ENCODE measurements around the gene ELOVL1.

ELOVL1 gene

DNA sequence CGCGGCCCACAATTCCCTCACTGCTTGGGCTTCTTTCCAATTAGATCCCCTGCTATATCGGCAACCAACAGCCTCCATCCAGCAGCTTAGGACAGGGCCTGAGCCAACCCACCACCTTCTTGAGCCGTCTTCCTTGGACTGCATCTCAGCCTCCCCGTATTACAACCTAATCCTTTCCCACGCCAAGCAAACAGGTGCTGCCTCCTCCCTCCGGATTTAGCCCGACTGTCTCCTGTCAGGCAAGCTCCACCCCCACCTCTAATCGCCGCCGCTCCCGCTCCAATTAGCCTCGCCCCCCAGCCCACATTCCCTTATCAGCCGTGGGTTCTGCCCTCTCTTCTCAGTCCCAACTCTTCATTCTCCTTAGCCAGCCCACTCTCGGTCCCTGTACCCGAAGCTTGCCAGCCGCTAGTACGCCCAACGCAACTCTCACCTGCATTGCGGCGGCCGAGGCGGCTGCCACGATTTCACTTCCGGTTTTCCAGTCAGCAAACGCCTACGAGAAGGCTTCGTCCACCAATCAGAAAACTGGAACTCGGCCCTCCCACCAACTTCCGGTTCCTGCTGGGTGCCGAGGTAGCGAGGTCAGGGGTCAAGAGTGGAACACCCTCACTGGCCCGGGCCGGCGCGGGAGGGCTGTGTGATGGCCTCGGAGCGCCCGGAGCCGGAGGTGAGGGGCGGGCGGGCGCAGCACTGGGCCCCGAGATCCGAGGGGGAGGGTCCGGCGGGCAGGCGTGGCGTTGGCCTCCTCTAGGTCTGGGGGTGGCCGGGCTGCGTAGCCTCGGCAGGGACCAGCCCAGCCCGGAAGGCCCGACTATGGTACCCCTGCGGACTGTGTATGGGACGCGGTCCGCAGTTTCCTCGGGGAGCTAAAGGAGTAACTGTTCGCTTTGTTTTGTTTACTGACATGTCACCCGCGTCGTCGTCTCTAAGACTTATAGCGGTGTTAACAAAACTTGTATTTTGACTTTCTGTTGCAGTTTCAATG is 21.8 kb upstream of the ELOVL1 start, which contains the start of the genes MED8 and SZT2:
TSS of gene MED8 (minus strand) at position 475 of the 988 bp plus-strand sequence. CDS start at position 439, 36 bp downstream.
TSS of gene SZT2 (plus strand) at position 574 of the 988 bp plus-strand sequence. CDS start at position 644, 70 bp downstream.
- TF ChIP-seq, protein P1, sequence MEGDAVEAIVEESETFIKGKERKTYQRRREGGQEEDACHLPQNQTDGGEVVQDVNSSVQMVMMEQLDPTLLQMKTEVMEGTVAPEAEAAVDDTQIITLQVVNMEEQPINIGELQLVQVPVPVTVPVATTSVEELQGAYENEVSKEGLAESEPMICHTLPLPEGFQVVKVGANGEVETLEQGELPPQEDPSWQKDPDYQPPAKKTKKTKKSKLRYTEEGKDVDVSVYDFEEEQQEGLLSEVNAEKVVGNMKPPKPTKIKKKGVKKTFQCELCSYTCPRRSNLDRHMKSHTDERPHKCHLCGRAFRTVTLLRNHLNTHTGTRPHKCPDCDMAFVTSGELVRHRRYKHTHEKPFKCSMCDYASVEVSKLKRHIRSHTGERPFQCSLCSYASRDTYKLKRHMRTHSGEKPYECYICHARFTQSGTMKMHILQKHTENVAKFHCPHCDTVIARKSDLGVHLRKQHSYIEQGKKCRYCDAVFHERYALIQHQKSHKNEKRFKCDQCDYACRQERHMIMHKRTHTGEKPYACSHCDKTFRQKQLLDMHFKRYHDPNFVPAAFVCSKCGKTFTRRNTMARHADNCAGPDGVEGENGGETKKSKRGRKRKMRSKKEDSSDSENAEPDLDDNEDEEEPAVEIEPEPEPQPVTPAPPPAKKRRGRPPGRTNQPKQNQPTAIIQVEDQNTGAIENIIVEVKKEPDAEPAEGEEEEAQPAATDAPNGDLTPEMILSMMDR (IDR thresholded peaks at IDR 0.05; ENCODE audit: low read depth, low read length): no peak
- in situ Hi-C loops (cut with HindIII; ENCODE audit: low sequenced_read_pairs): no loop called here
- H3K4me3 ChIP-seq (ENCODE audit: low read depth, low read length): peak within 1 kb of the TSS; percentile 91
- peak; percentile 91 for DNase-seq (ENCODE audit: low read depth, low spot score)

DNA sequence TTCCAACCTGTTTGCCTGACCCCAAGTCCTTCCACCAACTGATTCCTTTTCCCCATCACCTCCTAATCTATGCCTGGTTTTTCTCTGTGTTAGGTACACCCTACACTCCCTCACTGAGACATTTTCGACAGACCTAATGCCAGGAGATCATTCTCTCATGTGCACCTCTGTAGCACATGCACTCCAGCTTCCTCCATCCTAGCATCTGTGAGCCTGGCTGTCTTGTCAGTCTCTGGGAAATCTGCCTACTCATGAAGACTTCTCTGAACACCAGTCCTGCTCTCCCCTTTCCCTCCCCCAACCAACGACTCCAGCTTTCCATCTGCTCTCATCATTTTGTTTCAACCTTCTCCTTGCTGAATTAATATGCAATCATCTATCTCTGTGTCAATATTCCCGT is 20.8 kb upstream of the ELOVL1 start:
- no peak for DNase-seq (ENCODE audit: low read depth, low spot score)
- TF ChIP-seq, protein P1 (IDR thresholded peaks at IDR 0.05; ENCODE audit: low read depth, low read length): no peak
- peak overlapping the region; percentile 91 for H3K4me3 ChIP-seq (ENCODE audit: low read depth, low read length)
- in situ Hi-C loops (cut with HindIII; ENCODE audit: low sequenced_read_pairs): no loop called here

DNA sequence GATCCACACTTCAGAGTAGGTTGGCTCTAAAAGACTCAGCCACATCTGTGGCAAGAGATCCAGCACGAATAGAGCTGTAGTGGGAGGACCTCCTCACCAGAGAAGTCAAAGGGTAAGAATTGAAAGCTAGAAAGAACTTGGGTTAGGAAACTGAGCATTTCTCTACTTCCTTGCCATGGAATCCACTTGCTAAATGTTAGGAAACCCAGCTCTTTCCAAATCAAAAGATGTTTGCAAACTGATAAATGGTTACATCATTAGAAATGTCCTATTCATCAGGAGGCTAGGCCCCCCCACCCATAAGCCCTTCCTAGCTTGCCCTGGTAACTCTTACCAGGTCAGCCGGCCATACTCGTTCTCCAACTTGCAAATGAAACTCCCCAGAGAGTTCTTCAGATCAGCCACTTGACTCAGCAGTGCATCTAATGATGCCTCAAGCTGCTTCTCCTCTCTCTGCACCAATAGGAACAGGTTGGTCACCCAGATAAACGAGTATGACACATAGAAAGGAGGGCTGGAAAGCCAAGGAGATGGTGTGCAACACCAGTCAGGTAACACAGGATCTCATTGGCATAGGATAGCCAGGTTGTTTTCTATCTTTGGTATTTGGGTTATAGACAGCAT is 20.3 kb upstream of the ELOVL1 start:
- in situ Hi-C loops (cut with HindIII; ENCODE audit: low sequenced_read_pairs): no loop called here
- no peak overlapping the region for H3K4me3 ChIP-seq (ENCODE audit: low read depth, low read length)
- TF ChIP-seq, protein P1 (IDR thresholded peaks at IDR 0.05; ENCODE audit: low read depth, low read length): no peak
- DNase-seq (ENCODE audit: low read depth, low spot score): no peak

DNA sequence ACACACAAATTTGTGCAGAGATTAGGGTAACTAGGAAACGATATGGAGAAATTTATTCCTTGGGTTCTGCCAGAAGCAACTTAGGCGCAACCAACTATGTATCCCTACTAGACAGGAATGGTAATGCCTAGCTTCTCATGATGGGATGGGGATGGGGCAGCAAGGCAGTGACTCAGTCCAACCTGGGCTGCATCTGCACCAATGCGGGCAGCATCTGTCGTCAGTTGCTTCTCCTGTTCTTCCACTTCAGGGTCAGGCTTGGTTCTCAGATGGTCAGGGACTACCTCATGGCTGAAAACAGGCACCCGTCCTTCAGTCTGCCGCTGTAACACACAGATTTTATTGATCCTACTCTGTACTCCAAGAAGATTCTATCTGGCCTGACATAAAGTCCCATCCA is 18.9 kb upstream of the ELOVL1 start:
- H3K4me3 ChIP-seq (ENCODE audit: low read depth, low read length): no peak overlapping the region
- DNase-seq (ENCODE audit: low read depth, low spot score): no peak
- TF ChIP-seq, protein P1 (IDR thresholded peaks at IDR 0.05; ENCODE audit: low read depth, low read length): no peak
- in situ Hi-C loops (cut with HindIII; ENCODE audit: low sequenced_read_pairs): no loop called here

DNA sequence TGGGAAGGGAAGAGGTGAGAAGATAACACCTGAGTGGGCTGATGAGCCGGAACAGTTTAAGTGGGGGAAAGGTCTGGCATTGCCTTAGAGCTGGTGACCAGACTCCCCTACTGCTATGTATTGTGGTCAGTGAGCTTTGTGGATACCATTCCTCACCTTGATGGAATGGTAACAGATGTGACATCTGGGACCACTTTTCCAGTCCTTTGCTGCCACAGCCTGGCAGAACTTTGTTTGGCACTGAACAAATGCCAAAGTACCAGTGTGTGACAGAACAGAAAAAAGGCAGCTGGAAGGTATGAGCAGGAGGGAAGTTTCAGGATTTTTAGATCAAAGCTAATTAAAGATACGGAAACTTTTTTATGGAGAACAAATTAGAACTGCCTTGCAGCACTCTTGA is 15.6 kb upstream of the ELOVL1 start:
- in situ Hi-C loops (cut with HindIII; ENCODE audit: low sequenced_read_pairs): no loop called here
- H3K4me3 ChIP-seq (ENCODE audit: low read depth, low read length): no peak overlapping the region
- DNase-seq (ENCODE audit: low read depth, low spot score): no peak
- TF ChIP-seq, protein P1 (IDR thresholded peaks at IDR 0.05; ENCODE audit: low read depth, low read length): no peak

DNA sequence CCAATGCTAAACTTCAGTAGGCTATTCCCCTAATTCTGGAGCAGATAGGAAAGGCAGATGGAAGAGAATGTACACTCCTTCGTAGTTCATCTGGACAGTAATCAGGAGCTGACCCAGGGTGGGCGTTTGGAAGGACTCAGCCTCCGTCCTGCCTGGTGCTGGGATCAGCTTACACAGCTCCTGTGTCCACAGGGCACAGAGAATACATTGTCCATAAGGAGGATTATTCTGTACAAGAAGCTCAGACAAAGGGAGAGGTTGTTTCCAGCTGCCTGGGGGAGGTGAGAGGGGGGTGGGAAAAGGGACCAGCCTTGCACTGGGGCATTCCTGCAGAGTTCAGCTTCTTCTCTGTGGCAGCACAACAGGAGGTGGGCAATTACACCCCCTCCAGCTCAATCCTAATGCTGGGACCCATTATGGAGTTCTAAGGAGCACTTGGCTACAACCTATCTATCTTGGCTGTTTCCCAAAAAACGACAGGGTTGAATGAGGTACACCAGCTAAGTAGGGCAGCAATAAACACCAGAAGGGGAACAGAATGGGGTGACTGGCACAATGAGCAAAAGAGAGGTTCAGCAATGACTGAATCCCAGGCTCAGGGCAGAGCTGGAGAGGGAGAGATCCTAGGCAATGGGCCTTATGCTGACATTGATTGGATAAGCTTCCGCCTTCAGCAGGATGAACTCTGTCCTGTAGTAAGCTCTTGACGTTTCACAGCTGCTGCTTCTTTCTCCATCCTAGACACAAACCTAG is 14.4 kb upstream of the ELOVL1 start:
- no peak for DNase-seq (ENCODE audit: low read depth, low spot score)
- in situ Hi-C loops (cut with HindIII; ENCODE audit: low sequenced_read_pairs): no loop called here
- H3K4me3 ChIP-seq (ENCODE audit: low read depth, low read length): no peak overlapping the region
- TF ChIP-seq, protein P1 (IDR thresholded peaks at IDR 0.05; ENCODE audit: low read depth, low read length): no peak

Measured in astrocyte of the spinal cord (primary cell).